GM12891 (cell line): ENCODE results near the gene RBM20.

Source experiments
- PAX5 ChIP-seq: IDR thresholded peaks from 2 replicates; pipeline ENCODE4 v1.6.1; 2011; ENCODE audit warnings: low read length, moderate library complexity, mild to moderate bottlenecking; ENCODE audit not compliant: insufficient read depth, severe bottlenecking
- POLR2A ChIP-seq: IDR thresholded peaks from 2 replicates; pipeline ENCODE4 v1.6.1; 2011; ENCODE audit warnings: low read depth, low read length, control low read depth
- POLR2AphosphoS5 ChIP-seq: IDR thresholded peaks from 2 replicates; pipeline ENCODE4 v1.6.1; 2011; ENCODE audit warnings: low read depth, low read length, control low read depth
- POU2F2 ChIP-seq: IDR thresholded peaks from 2 replicates; pipeline ENCODE4 v1.6.1; 2011; ENCODE audit warnings: low read depth, mild to moderate bottlenecking, control low read depth, low read length, moderate library complexity

GRCh38 chr10:110873951-110874350, 229.8 kb downstream of the RBM20 start:
- TF ChIP-seq POLR2A = no peak
- TF ChIP-seq POLR2AphosphoS5 = no peak
- no peak for TF ChIP-seq PAX5
- TF ChIP-seq POU2F2 = no peak
